ENCODE results near the gene P2RY13. TPM values are rescaled to one million over a fixed set of nuclear protein-coding genes. Genes with fewer than 3 reads are reported as not detected.

P2RY13 gene
- total RNA-seq, 1 donor from 2014 or later: not detected

DNA sequence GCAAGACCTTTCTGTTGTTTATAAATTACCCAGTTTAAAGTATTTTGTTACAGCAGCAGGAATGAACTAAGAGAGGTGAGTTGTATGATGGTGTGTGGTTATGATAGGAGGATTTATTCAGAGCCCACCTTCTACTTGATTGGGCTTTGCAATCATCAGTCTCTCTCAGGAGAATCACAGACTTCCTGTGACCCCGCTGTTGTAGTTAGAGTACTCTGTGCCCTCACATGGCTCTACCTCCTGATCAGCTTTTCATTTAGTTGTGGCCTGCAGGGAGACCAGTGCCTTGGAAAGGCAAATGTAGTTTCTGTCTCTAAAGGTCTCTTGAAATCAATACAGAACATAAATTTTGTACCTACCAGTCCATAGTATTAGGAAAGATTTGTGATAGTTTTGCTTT, 43.4 kb downstream of the P2RY13 start:
- DNase-seq (ENCODE audit: low read depth, low spot score): no peak
- Mint-ChIP-seq H3K4me3 (no peak overlapping the region), H3K27ac (ENCODE audit: unreplicated experiment) (no peak overlapping the region), H3K9me3 (no peaks in the 10 kb centered on the region), H3K4me1 (no peaks in the 10 kb centered on the region), H3K36me3 (ENCODE audit: low read depth) (no peaks in the 10 kb centered on the region), H3K27me3 (ENCODE audit: low read depth) (no peaks in the 10 kb centered on the region)
- TF ChIP-seq, protein P1, sequence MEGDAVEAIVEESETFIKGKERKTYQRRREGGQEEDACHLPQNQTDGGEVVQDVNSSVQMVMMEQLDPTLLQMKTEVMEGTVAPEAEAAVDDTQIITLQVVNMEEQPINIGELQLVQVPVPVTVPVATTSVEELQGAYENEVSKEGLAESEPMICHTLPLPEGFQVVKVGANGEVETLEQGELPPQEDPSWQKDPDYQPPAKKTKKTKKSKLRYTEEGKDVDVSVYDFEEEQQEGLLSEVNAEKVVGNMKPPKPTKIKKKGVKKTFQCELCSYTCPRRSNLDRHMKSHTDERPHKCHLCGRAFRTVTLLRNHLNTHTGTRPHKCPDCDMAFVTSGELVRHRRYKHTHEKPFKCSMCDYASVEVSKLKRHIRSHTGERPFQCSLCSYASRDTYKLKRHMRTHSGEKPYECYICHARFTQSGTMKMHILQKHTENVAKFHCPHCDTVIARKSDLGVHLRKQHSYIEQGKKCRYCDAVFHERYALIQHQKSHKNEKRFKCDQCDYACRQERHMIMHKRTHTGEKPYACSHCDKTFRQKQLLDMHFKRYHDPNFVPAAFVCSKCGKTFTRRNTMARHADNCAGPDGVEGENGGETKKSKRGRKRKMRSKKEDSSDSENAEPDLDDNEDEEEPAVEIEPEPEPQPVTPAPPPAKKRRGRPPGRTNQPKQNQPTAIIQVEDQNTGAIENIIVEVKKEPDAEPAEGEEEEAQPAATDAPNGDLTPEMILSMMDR (conservative IDR thresholded peaks at IDR 0.05): no peak

DNA sequence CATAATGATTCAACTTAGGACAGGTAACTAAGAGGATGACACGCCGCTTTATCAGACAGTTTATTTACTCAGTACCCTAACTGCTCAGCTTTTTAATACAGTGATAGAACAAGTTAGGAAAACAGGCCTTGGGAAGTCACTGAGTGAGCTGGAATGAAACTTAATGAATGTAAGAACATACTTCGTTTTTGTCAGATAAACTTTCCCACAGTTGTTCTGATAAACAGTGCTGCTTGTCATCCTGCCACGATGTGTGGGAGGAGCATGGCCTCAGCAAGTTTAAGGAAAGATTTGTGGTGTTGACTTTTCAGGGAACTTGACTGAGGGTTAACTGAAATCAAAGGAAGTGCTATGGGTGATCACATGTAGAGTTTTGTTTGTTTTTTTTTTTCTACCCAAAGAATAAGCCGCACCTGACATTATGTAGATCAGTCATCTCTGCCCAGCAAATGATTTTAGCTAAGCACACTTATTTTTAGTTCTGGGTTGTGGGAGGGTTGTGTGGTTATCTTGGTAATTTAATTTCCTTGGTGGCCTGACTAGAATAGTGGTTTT, 45.4 kb downstream of the P2RY13 start:
- H3K9me3 Mint-ChIP-seq: no peaks in the 10 kb centered on the region
- H3K36me3 Mint-ChIP-seq (ENCODE audit: low read depth): no peaks in the 10 kb centered on the region
- H3K4me3 Mint-ChIP-seq: no peak overlapping the region
- TF ChIP-seq, protein P1 (conservative IDR thresholded peaks at IDR 0.05): no peak
- no peaks in the 10 kb centered on the region for H3K27me3 Mint-ChIP-seq (ENCODE audit: low read depth)
- DNase-seq (ENCODE audit: low read depth, low spot score): no peak
- no peaks in the 10 kb centered on the region for H3K4me1 Mint-ChIP-seq
- no peak overlapping the region for H3K27ac Mint-ChIP-seq (ENCODE audit: unreplicated experiment)

DNA sequence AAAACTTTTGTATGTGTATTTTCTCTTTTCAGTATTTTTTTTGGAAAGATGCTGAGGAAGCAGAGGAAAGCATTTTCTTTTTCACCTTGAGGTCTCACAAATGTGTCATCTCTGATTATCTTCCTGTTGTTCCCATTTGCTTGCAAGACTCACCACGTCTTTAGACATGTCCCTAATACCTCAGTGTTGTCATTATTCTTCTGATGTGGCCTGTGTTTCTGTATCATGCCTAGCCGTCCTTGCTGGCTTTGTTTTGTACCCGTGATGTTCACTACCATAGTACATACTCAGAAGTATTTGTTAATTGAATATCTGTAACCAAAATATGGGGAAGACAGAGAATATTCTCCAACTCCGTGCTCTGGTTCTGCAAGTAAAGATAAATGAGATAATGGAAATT, 46.0 kb downstream of the P2RY13 start:
- DNase-seq (ENCODE audit: low read depth, low spot score): no peak
- Mint-ChIP-seq H3K27me3 (ENCODE audit: low read depth) (no peaks in the 10 kb centered on the region), H3K9me3 (no peaks in the 10 kb centered on the region), H3K4me1 (no peaks in the 10 kb centered on the region), H3K36me3 (ENCODE audit: low read depth) (no peaks in the 10 kb centered on the region), H3K27ac (ENCODE audit: unreplicated experiment) (no peak overlapping the region), H3K4me3 (no peak overlapping the region)
- TF ChIP-seq, protein P1 (conservative IDR thresholded peaks at IDR 0.05): no peak

DNA sequence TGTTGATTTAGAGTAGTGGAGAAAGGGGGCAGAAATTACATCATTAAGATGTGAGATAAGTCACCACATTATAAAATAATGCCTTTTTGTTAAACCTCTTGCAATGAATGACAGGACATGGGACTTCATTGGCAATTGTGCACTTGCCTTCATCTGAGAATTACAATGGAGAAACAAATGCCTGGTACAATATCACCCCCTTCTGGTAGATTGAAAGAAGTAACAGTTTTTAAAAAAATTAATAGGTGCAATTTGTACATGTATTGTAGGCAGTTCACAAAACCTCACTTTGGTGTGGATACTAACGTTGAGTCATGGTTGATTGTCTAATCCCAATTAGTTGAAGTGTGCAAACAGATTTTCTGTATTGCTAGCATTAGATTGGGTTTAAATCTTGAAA, 46.4 kb downstream of the P2RY13 start:
- Mint-ChIP-seq H3K27ac (ENCODE audit: unreplicated experiment) (no peak overlapping the region), H3K27me3 (ENCODE audit: low read depth) (no peaks in the 10 kb centered on the region), H3K4me3 (no peak overlapping the region), H3K9me3 (no peaks in the 10 kb centered on the region), H3K4me1 (no peaks in the 10 kb centered on the region), H3K36me3 (ENCODE audit: low read depth) (no peaks in the 10 kb centered on the region)
- TF ChIP-seq, protein P1 (conservative IDR thresholded peaks at IDR 0.05): peak; percentile 86
- DNase-seq (ENCODE audit: low read depth, low spot score): no peak

DNA sequence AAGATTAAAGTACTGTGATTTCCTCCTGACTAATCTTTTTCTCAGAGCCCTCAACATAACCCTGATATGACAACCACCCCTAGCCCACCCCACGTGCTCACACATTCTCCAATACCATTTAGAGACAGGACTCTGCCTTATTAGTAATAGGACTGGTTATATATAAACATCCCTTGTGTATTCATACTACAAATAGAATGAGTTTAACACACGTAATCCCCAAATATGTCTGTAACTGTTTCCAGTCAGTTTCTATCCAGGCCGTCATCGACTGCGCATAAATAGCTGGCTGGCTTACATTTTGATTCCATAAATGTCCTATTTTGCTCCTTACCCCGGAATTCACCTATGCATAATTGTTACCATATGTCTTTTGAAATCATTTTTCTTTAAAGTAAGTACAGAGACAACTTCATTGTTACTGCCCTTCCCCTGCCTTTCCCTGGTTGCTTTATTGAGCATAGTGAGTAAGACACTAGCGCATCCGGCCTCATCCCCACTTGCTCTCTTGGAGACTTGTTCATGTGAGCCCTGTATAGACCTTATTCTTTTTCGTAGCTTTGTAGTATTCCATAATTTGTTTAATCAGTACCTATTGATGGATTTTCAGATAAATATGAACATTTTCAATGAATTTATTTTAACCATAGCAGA, 47.6 kb downstream of the P2RY13 start:
- TF ChIP-seq, protein P1 (conservative IDR thresholded peaks at IDR 0.05): no peak
- Mint-ChIP-seq H3K27ac (ENCODE audit: unreplicated experiment) (no peak overlapping the region), H3K36me3 (ENCODE audit: low read depth) (no peaks in the 10 kb centered on the region)

More for the DNA sequence above, 47.6 kb downstream of the P2RY13 start:
- no peak for DNase-seq (ENCODE audit: low read depth, low spot score)
- H3K27me3 Mint-ChIP-seq (ENCODE audit: low read depth): no peaks in the 10 kb centered on the region
- H3K4me3 Mint-ChIP-seq: no peak overlapping the region
- H3K9me3 Mint-ChIP-seq: no peaks in the 10 kb centered on the region
- H3K4me1 Mint-ChIP-seq: no peaks in the 10 kb centered on the region
